Measurements from ENCODE around the gene DMD.

DNA sequence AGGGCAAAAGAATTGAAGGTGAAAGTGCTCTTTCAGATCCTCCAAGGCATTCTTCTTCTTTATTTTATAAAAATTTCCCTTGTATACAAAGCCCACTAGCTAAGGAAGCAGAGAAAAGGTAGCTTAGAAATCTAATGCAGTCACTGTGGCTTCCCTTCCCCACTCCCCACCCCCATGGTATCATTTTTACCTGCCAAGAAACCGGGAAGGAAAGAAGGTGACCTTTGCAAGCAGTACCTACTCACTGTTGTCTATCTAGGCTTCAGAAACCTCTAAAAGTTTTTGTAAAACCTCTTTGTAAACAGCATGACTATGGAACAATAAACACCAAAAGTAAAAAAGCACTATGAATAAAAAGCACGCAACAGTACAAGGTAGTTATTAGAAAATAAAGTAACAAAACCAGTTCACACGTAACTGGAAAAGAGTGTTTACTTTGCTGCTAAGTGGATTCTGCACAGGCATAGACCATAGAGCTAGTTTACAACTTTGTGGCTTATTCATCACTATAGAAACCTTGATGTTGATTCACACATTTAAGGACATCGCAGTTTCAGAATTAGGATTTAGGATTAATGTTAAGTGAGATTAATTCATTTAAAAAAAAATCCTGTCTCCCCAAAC, 2029.9 kb downstream of the DMD start:
- no peak for TF ChIP-seq POLR2A (IDR thresholded peaks at IDR 0.05)
- TF ChIP-seq, protein P1, sequence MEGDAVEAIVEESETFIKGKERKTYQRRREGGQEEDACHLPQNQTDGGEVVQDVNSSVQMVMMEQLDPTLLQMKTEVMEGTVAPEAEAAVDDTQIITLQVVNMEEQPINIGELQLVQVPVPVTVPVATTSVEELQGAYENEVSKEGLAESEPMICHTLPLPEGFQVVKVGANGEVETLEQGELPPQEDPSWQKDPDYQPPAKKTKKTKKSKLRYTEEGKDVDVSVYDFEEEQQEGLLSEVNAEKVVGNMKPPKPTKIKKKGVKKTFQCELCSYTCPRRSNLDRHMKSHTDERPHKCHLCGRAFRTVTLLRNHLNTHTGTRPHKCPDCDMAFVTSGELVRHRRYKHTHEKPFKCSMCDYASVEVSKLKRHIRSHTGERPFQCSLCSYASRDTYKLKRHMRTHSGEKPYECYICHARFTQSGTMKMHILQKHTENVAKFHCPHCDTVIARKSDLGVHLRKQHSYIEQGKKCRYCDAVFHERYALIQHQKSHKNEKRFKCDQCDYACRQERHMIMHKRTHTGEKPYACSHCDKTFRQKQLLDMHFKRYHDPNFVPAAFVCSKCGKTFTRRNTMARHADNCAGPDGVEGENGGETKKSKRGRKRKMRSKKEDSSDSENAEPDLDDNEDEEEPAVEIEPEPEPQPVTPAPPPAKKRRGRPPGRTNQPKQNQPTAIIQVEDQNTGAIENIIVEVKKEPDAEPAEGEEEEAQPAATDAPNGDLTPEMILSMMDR (IDR thresholded peaks at IDR 0.05), result no peak
